MM.1S (cell line): ENCODE measurements around the gene PRDM5.

ENCODE experiments used
- DNase-seq: peaks from one replicate; pipeline ENCODE4 v3.0.0-alpha.2; 2015
- H2AFZ ChIP-seq: fragments of 300-600 bp; sonication (generic); 2 replicates; pipeline ENCODE4 v1.6.0; 2016; ENCODE audit warnings: antibody characterized with exemption, low read length
- H3F3A ChIP-seq: fragments of 300-600 bp; sonication (generic); 2 replicates; pipeline ENCODE4 v1.6.1; 2016; ENCODE audit warnings: mild to moderate bottlenecking, antibody characterized with exemption, low read length, moderate library complexity, mixed read lengths; ENCODE audit not compliant: insufficient read depth
- H3K27ac ChIP-seq: fragments of 300-600 bp; sonication (generic); 2 replicates; pipeline ENCODE4 v1.5.1; 2016; ENCODE audit warnings: mild to moderate bottlenecking, low read length
- H3K27me3 ChIP-seq: fragments of 300-600 bp; sonication (generic); replicated peaks from 2 replicates; pipeline ENCODE4 v1.6.0; 2016; ENCODE audit warnings: low read length; ENCODE audit not compliant: insufficient read depth
- H3K36me3 ChIP-seq: fragments of 300-600 bp; sonication (generic); replicated peaks from 2 replicates; pipeline ENCODE4 v1.6.1; 2016; ENCODE audit warnings: mild to moderate bottlenecking, low read length, mixed read lengths; ENCODE audit not compliant: insufficient read depth
- H3K4me1 ChIP-seq: fragments of 300-600 bp; sonication (generic); 2 replicates; pipeline ENCODE4 v1.6.1; 2016; ENCODE audit warnings: low read length, mixed read lengths
- H3K4me2 ChIP-seq: fragments of 300-600 bp; sonication (generic); 2 replicates; pipeline ENCODE4 v1.6.0; 2016; ENCODE audit warnings: low read depth, low read length
- H3K4me3 ChIP-seq: fragments of 300-600 bp; sonication (generic); 2 replicates; pipeline ENCODE4 v1.5.1; 2016; ENCODE audit warnings: low read length, mixed read lengths
- H3K79me2 ChIP-seq: fragments of 300-600 bp; sonication (generic); 2 replicates; pipeline ENCODE4 v1.6.1; 2016; ENCODE audit warnings: mixed run types, low read length, mixed read lengths
- H3K9ac ChIP-seq: fragments of 300-600 bp; sonication (generic); 2 replicates; pipeline ENCODE4 v1.6.1; 2016; ENCODE audit warnings: low read length, mixed read lengths
- H3K9me2 ChIP-seq: fragments of 300-600 bp; sonication (generic); replicated peaks from 2 replicates; pipeline ENCODE4 v1.6.1; 2016; ENCODE audit warnings: mild to moderate bottlenecking, low read length, mixed read lengths; ENCODE audit not compliant: insufficient read depth
- H3K9me3 ChIP-seq: fragments of 300-600 bp; sonication (generic); replicated peaks from 2 replicates; pipeline ENCODE4 v1.6.1; 2016; ENCODE audit warnings: mild to moderate bottlenecking, low read length, mixed read lengths; ENCODE audit not compliant: insufficient read depth
- H4K20me1 ChIP-seq: fragments of 300-600 bp; sonication (generic); 2 replicates; pipeline ENCODE4 v1.6.1; 2016; ENCODE audit warnings: mild to moderate bottlenecking, low read length, moderate library complexity, mixed read lengths; ENCODE audit not compliant: insufficient read depth
- EZH2 ChIP-seq: fragments of 300-600 bp; sonication (generic); optimal IDR thresholded peaks from 2 replicates; pipeline ENCODE3; 2017; ENCODE audit warnings: low read depth, mild to moderate bottlenecking, antibody characterized with exemption, low read length, mixed read lengths
- EZH2phosphoT487 ChIP-seq: fragments of 300-600 bp; sonication (generic); IDR thresholded peaks from 2 replicates; pipeline ENCODE4 v1.6.1; 2018; ENCODE audit warnings: antibody characterized with exemption, low read length
- TF ChIP-seq, protein P1 (sequence below): fragments of 300-600 bp; sonication (generic); IDR thresholded peaks from 2 replicates; pipeline ENCODE4 v1.5.1; 2016; ENCODE audit warnings: antibody characterized with exemption, low read length, mixed read lengths

PRDM5 gene

DNA sequence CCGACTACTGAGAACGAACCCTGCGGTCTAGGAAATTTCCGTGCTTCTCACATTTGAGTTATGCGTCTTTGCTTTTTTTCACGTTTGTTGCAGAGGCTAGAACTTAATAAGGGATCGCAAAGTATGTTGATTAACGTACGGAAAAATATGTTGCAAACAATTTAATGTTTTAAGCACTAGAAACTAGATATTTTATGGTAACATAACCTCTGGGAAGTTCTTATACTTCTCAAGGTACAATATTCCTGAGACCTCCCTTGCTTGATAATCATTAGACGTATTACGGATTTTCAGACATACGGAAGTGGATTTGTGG, 639 bp upstream of the PRDM5 start:
- Histone ChIP-seq H3K9ac (peak overlapping the region; percentile 89), H3K4me2 (peak overlapping the region; percentile 87), H3F3A (peaks cover 26% of the 10 kb centered on the region), H3K27me3 (no peaks in the 10 kb centered on the region), H3K4me1 (peaks cover 34% of the 10 kb centered on the region), H4K20me1 (no peaks in the 10 kb centered on the region), H3K27ac (peak overlapping the region; percentile 70), H3K4me3 (peak overlapping the region; percentile 86), H3K36me3 (no peaks in the 10 kb centered on the region), H3K9me2 (no peaks in the 10 kb centered on the region), H2AFZ (peak overlapping the region; percentile 34), H3K9me3 (no peaks in the 10 kb centered on the region), H3K79me2 (peaks cover 32% of the 10 kb centered on the region)
- DNase-seq = no peak
- TF ChIP-seq EZH2phosphoT487 = no peak
- no peak for TF ChIP-seq EZH2
- TF ChIP-seq, protein P1, sequence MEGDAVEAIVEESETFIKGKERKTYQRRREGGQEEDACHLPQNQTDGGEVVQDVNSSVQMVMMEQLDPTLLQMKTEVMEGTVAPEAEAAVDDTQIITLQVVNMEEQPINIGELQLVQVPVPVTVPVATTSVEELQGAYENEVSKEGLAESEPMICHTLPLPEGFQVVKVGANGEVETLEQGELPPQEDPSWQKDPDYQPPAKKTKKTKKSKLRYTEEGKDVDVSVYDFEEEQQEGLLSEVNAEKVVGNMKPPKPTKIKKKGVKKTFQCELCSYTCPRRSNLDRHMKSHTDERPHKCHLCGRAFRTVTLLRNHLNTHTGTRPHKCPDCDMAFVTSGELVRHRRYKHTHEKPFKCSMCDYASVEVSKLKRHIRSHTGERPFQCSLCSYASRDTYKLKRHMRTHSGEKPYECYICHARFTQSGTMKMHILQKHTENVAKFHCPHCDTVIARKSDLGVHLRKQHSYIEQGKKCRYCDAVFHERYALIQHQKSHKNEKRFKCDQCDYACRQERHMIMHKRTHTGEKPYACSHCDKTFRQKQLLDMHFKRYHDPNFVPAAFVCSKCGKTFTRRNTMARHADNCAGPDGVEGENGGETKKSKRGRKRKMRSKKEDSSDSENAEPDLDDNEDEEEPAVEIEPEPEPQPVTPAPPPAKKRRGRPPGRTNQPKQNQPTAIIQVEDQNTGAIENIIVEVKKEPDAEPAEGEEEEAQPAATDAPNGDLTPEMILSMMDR = no peak

DNA sequence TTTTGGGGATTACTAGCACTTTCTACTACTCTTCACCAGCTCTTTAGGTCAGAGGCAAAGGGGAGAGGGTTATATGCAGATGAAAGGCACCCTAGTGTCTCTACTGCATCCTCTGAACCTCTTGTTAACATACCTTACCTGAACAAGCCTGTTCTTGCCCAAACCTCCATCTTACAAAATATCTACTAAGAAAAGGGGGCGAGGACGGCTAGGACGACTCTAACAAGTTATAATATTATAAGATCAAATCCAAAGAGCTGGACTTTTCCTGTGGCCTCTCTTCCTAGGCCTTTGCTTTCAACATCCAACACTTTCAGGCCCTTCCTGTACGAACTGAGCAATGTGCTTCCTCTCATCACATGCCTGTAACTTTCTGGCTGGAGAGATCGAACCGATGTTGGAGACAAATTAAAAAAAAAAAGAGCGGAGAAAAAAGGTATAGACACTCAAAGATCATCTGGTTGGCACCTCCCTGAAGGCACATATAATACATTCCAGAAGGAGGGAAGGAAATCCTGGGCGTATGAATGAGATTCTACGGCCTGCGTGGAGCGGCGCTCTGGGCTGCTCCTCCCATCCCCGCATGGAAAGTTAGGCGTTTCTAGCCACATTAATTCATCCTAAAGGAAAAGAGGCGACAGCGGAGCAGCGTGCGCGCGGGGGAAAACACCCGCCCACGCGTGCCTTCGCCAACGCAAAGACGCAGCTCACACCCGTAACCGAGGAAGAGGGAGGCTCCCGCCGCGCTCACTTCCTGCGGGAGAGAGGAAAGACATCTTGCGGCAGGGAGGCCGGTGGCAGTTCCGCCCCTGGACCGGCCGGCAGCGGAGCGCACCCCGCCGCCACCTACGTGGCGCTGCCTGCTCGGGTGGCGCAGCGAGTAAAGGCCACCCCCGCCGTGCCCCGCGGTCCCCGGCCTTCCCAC, 808 bp downstream of the PRDM5 start:
- H3K4me2 ChIP-seq = peak overlapping the region; percentile 90
- H3K9me2 ChIP-seq = no peaks in the 10 kb centered on the region
- H2AFZ ChIP-seq = peak overlapping the region; percentile 72
- peaks cover 26% of the 10 kb centered on the region for H3F3A ChIP-seq
- H3K4me3 ChIP-seq = peak overlapping the region; percentile 86
- peaks cover 40% of the 10 kb centered on the region for H3K79me2 ChIP-seq
- H3K27ac ChIP-seq = peak overlapping the region; percentile 70; the same call in 1 of the 2 replicates
- H3K27me3 ChIP-seq = no peaks in the 10 kb centered on the region
- no peaks in the 10 kb centered on the region for H3K36me3 ChIP-seq
- peak overlapping the region; percentile 89 for H3K9ac ChIP-seq
- no peaks in the 10 kb centered on the region for H3K9me3 ChIP-seq
- DNase-seq = peak; percentile 59
- peaks cover 34% of the 10 kb centered on the region for H3K4me1 ChIP-seq
- no peaks in the 10 kb centered on the region for H4K20me1 ChIP-seq
- TF ChIP-seq EZH2phosphoT487 (no peak), EZH2 (no peak)
- TF ChIP-seq, protein P1 = no peak

DNA sequence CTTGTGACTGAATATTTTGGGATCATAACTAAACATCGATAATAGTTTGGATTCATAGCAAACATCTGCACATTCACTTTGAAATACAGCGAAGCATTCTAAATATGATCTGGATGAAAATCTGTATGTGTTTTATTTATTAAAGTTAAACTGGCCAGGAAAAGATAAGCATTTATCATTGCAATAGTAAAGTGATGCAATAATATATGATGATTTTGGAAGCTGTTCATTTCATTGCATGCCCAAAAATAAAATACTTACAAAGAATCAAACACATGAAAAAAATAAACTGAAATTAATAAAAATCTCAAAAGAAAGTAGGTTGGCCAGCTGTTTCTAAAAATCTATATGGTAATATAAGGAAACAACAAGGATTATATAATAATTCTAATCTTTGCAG, 1.9 kb downstream of the PRDM5 start:
- H3F3A ChIP-seq = peaks cover 26% of the 10 kb centered on the region
- H3K4me3 ChIP-seq = peak overlapping the region; percentile 86; the same call in 1 of the 2 replicates
- no peaks in the 10 kb centered on the region for H4K20me1 ChIP-seq
- H3K4me1 ChIP-seq = peaks cover 34% of the 10 kb centered on the region
- H3K27ac ChIP-seq = peak overlapping the region; percentile 70; the same call in 1 of the 2 replicates
- no peaks in the 10 kb centered on the region for H3K27me3 ChIP-seq
- no peaks in the 10 kb centered on the region for H3K9me3 ChIP-seq
- peak overlapping the region; percentile 90 for H3K4me2 ChIP-seq
- no peaks in the 10 kb centered on the region for H3K36me3 ChIP-seq
- TF ChIP-seq EZH2phosphoT487 = no peak
- no peak for TF ChIP-seq EZH2
- TF ChIP-seq, protein P1 = no peak
- no peak overlapping the region for H2AFZ ChIP-seq
- peaks cover 48% of the 10 kb centered on the region for H3K79me2 ChIP-seq
- no peaks in the 10 kb centered on the region for H3K9me2 ChIP-seq
- DNase-seq = no peak
- peak overlapping the region; percentile 89; the same call in 1 of the 2 replicates for H3K9ac ChIP-seq
